ENCODE results near the gene NSD2. TPM values are rescaled to one million over a fixed set of nuclear protein-coding genes. Genes with fewer than 3 reads are reported as not detected.

The NSD2 gene
- total RNA-seq, 4 donors from 2014 or later: 30.9 to 63.7 (median 40.3) TPM

GRCh38 chr4:1900624-1901023 is 29.4 kb downstream of the NSD2 start:
- intact Hi-C loops (cut with DNase I): no loop called here
- Histone ChIP-seq H3K4me3 (replicated peaks in 1 of 3) (no peak overlapping the region), H3K36me3 (no peaks in the 10 kb centered on the region), H3K9me3 (no peaks in the 10 kb centered on the region), H3K27me3 (no peaks in the 10 kb centered on the region), H3K27ac (no peak overlapping the region), H3K4me1 (no peaks in the 10 kb centered on the region)
- no peak for DNase-seq
- no peak for TF ChIP-seq POLR2A (IDR thresholded peaks at IDR 0.05)
- no peak for TF ChIP-seq CTCF (IDR thresholded peaks at IDR 0.05)
- 83 to 88% methylated on average over 16 of the region's 16 CpGs for WGBS, 2 donors

- peak in 1 of 2 donors; percentile 52 for DNase-seq
- Histone ChIP-seq H3K4me3 (replicated peaks in 1 of 3) (no peak overlapping the region), H3K9me3 (no peaks in the 10 kb centered on the region), H3K4me1 (no peaks in the 10 kb centered on the region), H3K36me3 (no peaks in the 10 kb centered on the region), H3K27me3 (no peaks in the 10 kb centered on the region), H3K27ac (no peak overlapping the region)
- 57 to 72% methylated on average over 6 of the region's 6 CpGs for WGBS, 2 donors
- TF ChIP-seq POLR2A (IDR thresholded peaks at IDR 0.05) (no peak), CTCF (IDR thresholded peaks at IDR 0.05) (no peak)
- intact Hi-C loops (cut with DNase I): no loop called here
These were observed 29.9 kb downstream of the NSD2 start for GRCh38 chr4:1901127-1901526.

GRCh38 chr4:1902243-1902642 is 31.1 kb downstream of the NSD2 start:
- Histone ChIP-seq H3K27me3 (no peaks in the 10 kb centered on the region), H3K4me1 (no peaks in the 10 kb centered on the region), H3K4me3 (replicated peaks in 1 of 3) (no peak overlapping the region), H3K36me3 (no peaks in the 10 kb centered on the region), H3K27ac (no peak overlapping the region), H3K9me3 (no peaks in the 10 kb centered on the region)
- intact Hi-C loops (cut with DNase I): loop anchor here (2.0 kb wide), 1 partner anchor 153 kb away; no protein-coding TSS in a partner anchor
- WGBS, 2 donors: 83 to 95% methylated on average over 2 of the region's 2 CpGs
- TF ChIP-seq CTCF (IDR thresholded peaks at IDR 0.05) (no peak), POLR2A (IDR thresholded peaks at IDR 0.05) (no peak)
- DNase-seq: no peak

- Histone ChIP-seq H3K4me3 (replicated peaks in 1 of 3) (no peak overlapping the region), H3K36me3 (no peaks in the 10 kb centered on the region), H3K27ac (no peak overlapping the region), H3K27me3 (no peaks in the 10 kb centered on the region), H3K9me3 (no peaks in the 10 kb centered on the region), H3K4me1 (no peaks in the 10 kb centered on the region)
- WGBS, 2 donors: 82 to 91% methylated on average over 1 of the region's 1 CpG
- no peak for DNase-seq
- no peak for TF ChIP-seq POLR2A (IDR thresholded peaks at IDR 0.05)
- no peak for TF ChIP-seq CTCF (IDR thresholded peaks at IDR 0.05)
- intact Hi-C loops (cut with DNase I): loop anchor here (2.0 kb wide), 1 partner anchor 154 kb away; no protein-coding TSS in a partner anchor
These were observed 31.8 kb downstream of the NSD2 start for GRCh38 chr4:1903035-1903434.

- no peak overlapping the region for H3K4me3 ChIP-seq (replicated peaks in 1 of 3)
- no peak for TF ChIP-seq POLR2A (IDR thresholded peaks at IDR 0.05)
- no peak for TF ChIP-seq CTCF (IDR thresholded peaks at IDR 0.05)
- 65 to 74% methylated on average over 3 of the region's 3 CpGs for WGBS, 2 donors
- no peaks in the 10 kb centered on the region for H3K9me3 ChIP-seq
- DNase-seq: no peak
- no peak overlapping the region for H3K27ac ChIP-seq
- intact Hi-C loops (cut with DNase I): no loop called here
- no peaks in the 10 kb centered on the region for H3K27me3 ChIP-seq
- no peaks in the 10 kb centered on the region for H3K4me1 ChIP-seq
- no peaks in the 10 kb centered on the region for H3K36me3 ChIP-seq
These were observed 32.8 kb downstream of the NSD2 start for GRCh38 chr4:1904042-1904441.
